Cardiac fibroblast (primary cell): ENCODE measurements around the gene ACTL8.

ENCODE experiments used
- DNase-seq, 2 donors: peaks; one replicate each; pipeline versions ENCODE4 v3.0.0 to v3.0.0-alpha.2; 2010; ENCODE audit warnings: low read depth in 2 of 2
- H3K4me3 ChIP-seq, 2 donors: replicated peaks in 1 of 2; 1 replicate in 1 of 2; 2 replicates in 1 of 2; pipeline ENCODE4 v1.5.1; 2011; ENCODE audit warnings: low read depth in 2 of 2, low read length in 2 of 2, mild to moderate bottlenecking in 2 of 2, moderate library complexity in 1 of 2
- CTCF ChIP-seq: IDR thresholded peaks from one replicate; pipeline ENCODE4 v1.5.1; 2011; ENCODE audit warnings: low read depth, mild to moderate bottlenecking, low read length, inconsistent platforms

Gene ACTL8

GRCh38 chr1:17805869-17806684 lies 50.9 kb downstream of the ACTL8 start:
- no peak for DNase-seq
- no peak overlapping the region for H3K4me3 ChIP-seq
- no peak for TF ChIP-seq CTCF

- DNase-seq = no peak
- no peak for TF ChIP-seq CTCF
- H3K4me3 ChIP-seq = no peak overlapping the region
Measured at GRCh38 chr1:17808816-17809215, 53.7 kb downstream of the ACTL8 start.

GRCh38 chr1:17810668-17811067 lies 55.5 kb downstream of the ACTL8 start:
- no peak for TF ChIP-seq CTCF
- DNase-seq = no peak
- H3K4me3 ChIP-seq = no peak overlapping the region

GRCh38 chr1:17816511-17816910 lies 61.4 kb downstream of the ACTL8 start:
- H3K4me3 ChIP-seq = no peak overlapping the region
- no peak for TF ChIP-seq CTCF
- DNase-seq = no peak

GRCh38 chr1:17819129-17819802 lies 64.1 kb downstream of the ACTL8 start:
- no peak for DNase-seq
- no peak overlapping the region for H3K4me3 ChIP-seq
- no peak for TF ChIP-seq CTCF

- no peak overlapping the region for H3K4me3 ChIP-seq
- no peak for DNase-seq
- no peak for TF ChIP-seq CTCF
Measured at GRCh38 chr1:17820198-17820597, 65.1 kb downstream of the ACTL8 start.
